SK-N-SH (cell line): Measurements from ENCODE around the gene NTRK3. TPM values are rescaled to one million over a fixed set of nuclear protein-coding genes. Genes with fewer than 3 reads are reported as not detected.

Source experiments
- CTCF ChIA-PET: fragments of 300-600, 350-600 bp; formaldehyde crosslinking; extraction: SDS; loops from one replicate; lab custom pipeline; 2021; lab: Yijun Ruan, JAX
- POLR2A ChIA-PET: fragments of 350-600 bp; sonication (Branson Sonifier 250); formaldehyde crosslinking; extraction: SDS; loops from one replicate; lab custom pipeline; 2020; ENCODE audit warnings: antibody characterized with exemption, inconsistent platforms; lab: Yijun Ruan, JAX
- DNase-seq: peaks from one replicate; pipeline ENCODE4 v3.0.0; 2012
- H2AFZ ChIP-seq: fragments of 200-600 bp; sonication (generic); 2 replicates; pipeline ENCODE4 v1.8.1; 2016; ENCODE audit warnings: antibody characterized with exemption, mild to moderate bottlenecking, low read depth
- H3F3A ChIP-seq: fragments of 200-600 bp; sonication (generic); replicated peaks from 2 replicates; pipeline ENCODE3; 2016; ENCODE audit warnings: antibody characterized with exemption, mild to moderate bottlenecking; ENCODE audit not compliant: insufficient read depth
- H3K27ac ChIP-seq, 2 experiments: fragments of 200-500 bp in 1 of 2; fragments of 200-600 bp in 1 of 2; sonication (Bioruptor generic) in 1 of 2; sonication (generic), shearing (Covaris generic) in 1 of 2; 2 replicates each; pipeline versions ENCODE4 v1.5.1 to v1.6.1; 2014 to 2016; ENCODE audit warnings: low read depth in 2 of 2, inconsistent platforms in 1 of 2, low read length in 1 of 2, mild to moderate bottlenecking in 1 of 2, mixed read lengths in 1 of 2
- H3K27me3 ChIP-seq: fragments of 200-600 bp; sonication (generic), shearing (Covaris generic); 2 replicates; pipeline ENCODE4 v1.6.1; 2016; ENCODE audit warnings: mixed run types; ENCODE audit not compliant: insufficient read depth
- H3K36me3 ChIP-seq, 2 experiments: fragments of 200-500 bp in 1 of 2; fragments of 200-600 bp in 1 of 2; sonication (Bioruptor generic) in 1 of 2; sonication (generic) in 1 of 2; replicated peaks in 1 of 2; 2 replicates each; pipeline versions ENCODE3 to v1.5.1; 2014 to 2016; ENCODE audit warnings: low read length in 1 of 2, mild to moderate bottlenecking in 1 of 2; ENCODE audit not compliant: insufficient read depth in 2 of 2, control insufficient read depth in 1 of 2
- H3K4me1 ChIP-seq, 2 experiments: fragments of 200-500 bp in 1 of 2; fragments of 200-600 bp in 1 of 2; sonication (Bioruptor generic) in 1 of 2; sonication (generic), shearing (Covaris generic) in 1 of 2; 2 replicates each; pipeline versions ENCODE4 v1.5.1 to v1.6.1; 2014 to 2016; ENCODE audit warnings: low read depth in 1 of 2, low read length in 1 of 2, mixed run types in 1 of 2; ENCODE audit not compliant: insufficient read depth in 2 of 2, control insufficient read depth in 1 of 2
- H3K4me2 ChIP-seq: fragments of 200-600 bp; sonication (generic), shearing (Covaris generic); 2 replicates; pipeline ENCODE4 v1.6.1; 2017; ENCODE audit warnings: mixed run types
- H3K4me3 ChIP-seq, 2 experiments: fragments of 200-500 bp in 1 of 2; fragments of 200-600 bp in 1 of 2; sonication (Bioruptor generic) in 1 of 2; sonication (generic), shearing (Covaris generic) in 1 of 2; 2 replicates each; pipeline versions ENCODE4 v1.5.1 to v1.8.1; 2014 to 2016; ENCODE audit warnings: low read depth in 2 of 2, inconsistent platforms in 1 of 2, low read length in 1 of 2, mild to moderate bottlenecking in 1 of 2, mixed read lengths in 1 of 2, moderate library complexity in 1 of 2
- H3K79me2 ChIP-seq: fragments of 200-600 bp; sonication (generic); 2 replicates; pipeline ENCODE4 v1.8.1; 2017; ENCODE audit warnings: mild to moderate bottlenecking; ENCODE audit not compliant: insufficient read depth
- H3K9ac ChIP-seq: fragments of 200-600 bp; sonication (generic); 2 replicates; pipeline ENCODE4 v1.6.1; 2017; ENCODE audit warnings: mixed run types
- H3K9me2 ChIP-seq: fragments of 200-600 bp; sonication (generic); 2 replicates; pipeline ENCODE4 v1.6.1; 2017; ENCODE audit warnings: mixed run types
- H3K9me3 ChIP-seq: fragments of 200-600 bp; sonication (generic); 2 replicates; pipeline ENCODE4 v1.6.1; 2017; ENCODE audit warnings: mixed run types, mild to moderate bottlenecking, moderate library complexity
- H4K20me1 ChIP-seq: fragments of 200-600 bp; sonication (generic); 2 replicates; pipeline ENCODE4 v1.6.1; 2017; ENCODE audit warnings: mild to moderate bottlenecking, mixed run types; ENCODE audit not compliant: insufficient read depth
- CHD2 ChIP-seq: fragments of 150-350 bp; IDR thresholded peaks from 2 replicates; pipeline ENCODE4 v1.6.1; 2018; ENCODE audit warnings: low read length; ENCODE audit not compliant: partially characterized antibody
- EP300 ChIP-seq, 2 experiments: IDR thresholded peaks; 2 replicates each; pipeline versions ENCODE4 v1.4.0 to v1.6.1; 2012; ENCODE audit warnings: borderline replicate concordance in 1 of 2, low read depth in 1 of 2, low read length in 1 of 2
- EZH2phosphoT487 ChIP-seq: fragments of 200-600 bp; sonication (generic); IDR thresholded peaks from 2 replicates; pipeline ENCODE4 v1.6.1; 2017; ENCODE audit warnings: low read depth, mixed run types, mild to moderate bottlenecking, antibody characterized with exemption, moderate library complexity, borderline replicate concordance
- FOSL2 ChIP-seq: IDR thresholded peaks from 2 replicates; pipeline ENCODE4 v1.4.0; 2012; ENCODE audit warnings: low read depth, mild to moderate bottlenecking, moderate library complexity, borderline replicate concordance
- FOXM1 ChIP-seq: IDR thresholded peaks from 2 replicates; pipeline ENCODE4 v1.4.0; 2012; ENCODE audit warnings: low read depth, mild to moderate bottlenecking
- GABPA ChIP-seq: IDR thresholded peaks from 2 replicates; pipeline ENCODE4 v1.4.0; 2012; ENCODE audit warnings: low read depth, mild to moderate bottlenecking
- GATA2 ChIP-seq: sonication (generic); formaldehyde crosslinking; IDR thresholded peaks from 2 replicates; pipeline ENCODE4 v1.5.0; 2020; ENCODE audit warnings: mild to moderate bottlenecking, missing genetic modification reagents
- JUND ChIP-seq: IDR thresholded peaks from 2 replicates; pipeline ENCODE4 v1.4.0; 2012
- MAX ChIP-seq: IDR thresholded peaks from 2 replicates; pipeline ENCODE4 v1.4.0; 2012; ENCODE audit warnings: low read depth
- MEF2A ChIP-seq: IDR thresholded peaks from 2 replicates; pipeline ENCODE4 v1.4.0; 2012; ENCODE audit warnings: low read depth, borderline replicate concordance
- POLR2AphosphoS5 ChIP-seq: IDR thresholded peaks from 2 replicates; pipeline ENCODE4 v1.6.1; 2012; ENCODE audit warnings: low read depth, low read length
- RAD21 ChIP-seq: IDR thresholded peaks from 2 replicates; pipeline ENCODE4 v1.6.1; 2012; ENCODE audit warnings: mild to moderate bottlenecking, low read length
- SMC3 ChIP-seq: IDR thresholded peaks from 2 replicates; pipeline ENCODE4 v1.6.1; 2012; ENCODE audit warnings: low read depth, low read length, improper control_type of control experiment
- TCF12 ChIP-seq: IDR thresholded peaks from 2 replicates; pipeline ENCODE4 v1.4.0; 2012
- USF2 ChIP-seq: fragments of 150-350 bp; IDR thresholded peaks from 2 replicates; pipeline ENCODE4 v1.6.1; 2017; ENCODE audit warnings: antibody characterized with exemption, low read length, low read depth, borderline replicate concordance
- WGBS: methylation state at CpG from one replicate; pipeline ENCODE4 v1.1.6; 2017; ENCODE audit warnings: low lambda C conversion rate; 5-methylcytosine and 5-hydroxymethylcytosine counted together
- polyA plus RNA-seq, 3 experiments: library from polyadenylated mRNA; depleted of rRNA; stranded (reverse); fragments of >200 nt; gene quantifications; 2 replicates each; pipeline ENCODE4 v1.2.3, GENCODE V29; 2012
- TF ChIP-seq, protein P1 (sequence below): fragments of 150-350 bp; IDR thresholded peaks from 2 replicates; pipeline ENCODE4 v1.6.1; 2016; ENCODE audit warnings: mild to moderate bottlenecking, low read depth, low read length
- TF ChIP-seq, protein P2 (sequence below): IDR thresholded peaks from 2 replicates; pipeline ENCODE4 v1.6.1; 2012; ENCODE audit warnings: mild to moderate bottlenecking, low read depth, low read length, moderate library complexity

The NTRK3 gene
- polyA plus RNA-seq, 1 of the 3 experiments (the other 2 are of a cell fraction), result 2.6 TPM

DNA sequence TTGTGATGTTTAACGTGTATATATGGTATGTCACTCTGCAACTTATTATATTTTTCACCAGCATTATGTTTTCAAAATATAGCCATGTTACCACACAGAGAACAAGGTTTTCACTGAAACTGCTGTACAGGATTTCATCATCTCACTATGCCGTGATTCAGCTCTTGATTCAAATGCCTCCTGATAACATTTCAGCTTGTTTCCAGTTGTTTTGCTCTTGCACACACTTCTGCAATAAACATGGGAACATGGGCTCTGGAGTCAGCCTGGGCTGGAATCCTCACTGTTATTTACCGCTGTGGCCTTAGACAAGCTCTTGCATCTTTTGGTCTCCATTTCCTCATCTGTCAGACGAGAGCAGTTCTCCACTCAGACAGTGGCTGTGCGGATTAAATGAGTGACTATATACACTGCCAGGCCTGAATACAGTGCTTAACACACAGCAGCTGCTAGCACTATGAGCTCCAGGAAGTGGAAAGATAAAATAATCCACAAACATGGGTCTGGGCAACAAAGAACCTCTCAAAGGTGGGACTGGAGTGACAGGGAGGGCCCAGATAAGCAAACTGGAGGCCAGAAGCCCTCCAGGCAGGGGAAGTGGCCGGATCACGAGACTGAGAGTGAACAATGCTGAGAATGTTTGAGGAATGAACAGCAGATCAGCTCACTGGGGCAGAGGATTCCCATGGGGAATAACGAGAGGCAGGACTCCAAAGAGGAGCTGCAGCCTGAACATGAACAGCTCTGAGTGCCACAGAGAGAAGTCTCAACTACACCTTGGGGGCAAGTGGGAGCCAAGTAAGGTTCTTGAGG is 17.7 kb downstream of the NTRK3 start:
- Histone ChIP-seq H3K4me3 (no peak overlapping the region), H3K79me2 (no peaks in the 10 kb centered on the region), H4K20me1 (no peaks in the 10 kb centered on the region), H3K9me2 (no peaks in the 10 kb centered on the region), H2AFZ (no peak overlapping the region), H3K9me3 (no peaks in the 10 kb centered on the region), H3K4me1 (no peaks in the 10 kb centered on the region), H3K36me3 (no peaks in the 10 kb centered on the region), H3F3A (no peaks in the 10 kb centered on the region), H3K4me2 (no peak overlapping the region), H3K27ac (no peak overlapping the region), H3K27me3 (no peaks in the 10 kb centered on the region), H3K9ac (no peak overlapping the region)
- 39% methylated on average over 8 of the region's 8 CpGs for WGBS
- DNase-seq, result no peak
- CTCF ChIA-PET, result interaction anchor here (0.9 to 1.1 kb wide), 3 partner anchors 29 to 211 kb away, joined by 3 read pairs; no protein-coding TSS in a partner anchor
- TF ChIP-seq FOSL2 (no peak), GABPA (no peak), EZH2phosphoT487 (no peak), POLR2AphosphoS5 (no peak), EP300 (IDR thresholded peaks at IDR 0.05; ENCODE audit: borderline replicate concordance in 1 of 2, low read depth in 1 of 2, low read length in 1 of 2) (no peak), RAD21 (no peak), MEF2A (no peak), USF2 (no peak), TCF12 (no peak), GATA2 (CRISPR knock-in tag) (no peak), MAX (no peak), JUND (no peak), FOXM1 (no peak), CHD2 (no peak), SMC3 (no peak)
- TF ChIP-seq, protein P1, sequence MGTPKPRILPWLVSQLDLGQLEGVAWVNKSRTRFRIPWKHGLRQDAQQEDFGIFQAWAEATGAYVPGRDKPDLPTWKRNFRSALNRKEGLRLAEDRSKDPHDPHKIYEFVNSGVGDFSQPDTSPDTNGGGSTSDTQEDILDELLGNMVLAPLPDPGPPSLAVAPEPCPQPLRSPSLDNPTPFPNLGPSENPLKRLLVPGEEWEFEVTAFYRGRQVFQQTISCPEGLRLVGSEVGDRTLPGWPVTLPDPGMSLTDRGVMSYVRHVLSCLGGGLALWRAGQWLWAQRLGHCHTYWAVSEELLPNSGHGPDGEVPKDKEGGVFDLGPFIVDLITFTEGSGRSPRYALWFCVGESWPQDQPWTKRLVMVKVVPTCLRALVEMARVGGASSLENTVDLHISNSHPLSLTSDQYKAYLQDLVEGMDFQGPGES, result no peak
- TF ChIP-seq, protein P2, sequence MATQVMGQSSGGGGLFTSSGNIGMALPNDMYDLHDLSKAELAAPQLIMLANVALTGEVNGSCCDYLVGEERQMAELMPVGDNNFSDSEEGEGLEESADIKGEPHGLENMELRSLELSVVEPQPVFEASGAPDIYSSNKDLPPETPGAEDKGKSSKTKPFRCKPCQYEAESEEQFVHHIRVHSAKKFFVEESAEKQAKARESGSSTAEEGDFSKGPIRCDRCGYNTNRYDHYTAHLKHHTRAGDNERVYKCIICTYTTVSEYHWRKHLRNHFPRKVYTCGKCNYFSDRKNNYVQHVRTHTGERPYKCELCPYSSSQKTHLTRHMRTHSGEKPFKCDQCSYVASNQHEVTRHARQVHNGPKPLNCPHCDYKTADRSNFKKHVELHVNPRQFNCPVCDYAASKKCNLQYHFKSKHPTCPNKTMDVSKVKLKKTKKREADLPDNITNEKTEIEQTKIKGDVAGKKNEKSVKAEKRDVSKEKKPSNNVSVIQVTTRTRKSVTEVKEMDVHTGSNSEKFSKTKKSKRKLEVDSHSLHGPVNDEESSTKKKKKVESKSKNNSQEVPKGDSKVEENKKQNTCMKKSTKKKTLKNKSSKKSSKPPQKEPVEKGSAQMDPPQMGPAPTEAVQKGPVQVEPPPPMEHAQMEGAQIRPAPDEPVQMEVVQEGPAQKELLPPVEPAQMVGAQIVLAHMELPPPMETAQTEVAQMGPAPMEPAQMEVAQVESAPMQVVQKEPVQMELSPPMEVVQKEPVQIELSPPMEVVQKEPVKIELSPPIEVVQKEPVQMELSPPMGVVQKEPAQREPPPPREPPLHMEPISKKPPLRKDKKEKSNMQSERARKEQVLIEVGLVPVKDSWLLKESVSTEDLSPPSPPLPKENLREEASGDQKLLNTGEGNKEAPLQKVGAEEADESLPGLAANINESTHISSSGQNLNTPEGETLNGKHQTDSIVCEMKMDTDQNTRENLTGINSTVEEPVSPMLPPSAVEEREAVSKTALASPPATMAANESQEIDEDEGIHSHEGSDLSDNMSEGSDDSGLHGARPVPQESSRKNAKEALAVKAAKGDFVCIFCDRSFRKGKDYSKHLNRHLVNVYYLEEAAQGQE, result no peak
- POLR2A ChIA-PET, result no interaction called here
